ENCODE data around the gene SPATS2. TPM values are rescaled to one million over a fixed set of nuclear protein-coding genes. Genes with fewer than 3 reads are reported as not detected.

SPATS2 gene
- total and polyA plus RNA-seq, 2 experiments from 2014 or later, result 31.0 to 43.1 TPM

GRCh38 chr12:49537752-49538509 lies 170.7 kb downstream of the SPATS2 start:
- no peaks in the 10 kb centered on the region for H3K9me3 ChIP-seq (ENCODE audit: low read depth)
- TF ChIP-seq CTCF (IDR thresholded peaks at IDR 0.05; ENCODE audit: low read depth, low read length), result no peak
- H3K4me3 ChIP-seq, result peak overlapping the region; percentile 36
- H3K4me1 ChIP-seq (ENCODE audit: low read depth), result peaks cover 4% of the 10 kb centered on the region
- H3K36me3 ChIP-seq, result no peaks in the 10 kb centered on the region
- H3K27me3 ChIP-seq, result peaks cover 87% of the 10 kb centered on the region
- peak in 1 of 2 donors; percentile 53 for DNase-seq (ENCODE audit: low read depth in 1 of 2, low spot score in 1 of 2)
- no peak overlapping the region for H3K27ac ChIP-seq

- peak; percentile 76 to 78 for DNase-seq (ENCODE audit: low read depth in 1 of 2, low spot score in 1 of 2)
- Histone ChIP-seq H3K27ac (no peak within 1 kb of the TSS), H3K4me1 (ENCODE audit: low read depth) (peaks cover 4% of the 10 kb centered on the region), H3K36me3 (no peaks in the 10 kb centered on the region), H3K27me3 (peaks cover 95% of the 10 kb centered on the region), H3K9me3 (ENCODE audit: low read depth) (no peaks in the 10 kb centered on the region), H3K4me3 (peak within 1 kb of the TSS; percentile 36)
- TF ChIP-seq CTCF (IDR thresholded peaks at IDR 0.05; ENCODE audit: low read depth, low read length), result no peak
Observed at GRCh38 chr12:49538510-49539403, 171.5 kb downstream of the SPATS2 start, which contains the start of gene KCNH3. Gene KCNH3 (plus strand): TSS chr12:49539030. CDS start chr12:49539417, 387 bp downstream.

GRCh38 chr12:49539406-49540228 lies 172.4 kb downstream of the SPATS2 start:
- Histone ChIP-seq H3K27me3 (peaks cover 100% of the 10 kb centered on the region), H3K4me3 (no peak overlapping the region), H3K9me3 (ENCODE audit: low read depth) (no peaks in the 10 kb centered on the region), H3K27ac (no peak overlapping the region), H3K4me1 (ENCODE audit: low read depth) (peaks cover 4% of the 10 kb centered on the region), H3K36me3 (no peaks in the 10 kb centered on the region)
- DNase-seq (ENCODE audit: low read depth in 1 of 2, low spot score in 1 of 2), result no peak
- TF ChIP-seq CTCF (IDR thresholded peaks at IDR 0.05; ENCODE audit: low read depth, low read length), result no peak

GRCh38 chr12:49540229-49541139 lies 173.2 kb downstream of the SPATS2 start:
- H3K9me3 ChIP-seq (ENCODE audit: low read depth), result no peaks in the 10 kb centered on the region

More at GRCh38 chr12:49540229-49541139, 173.2 kb downstream of the SPATS2 start:
- no peak for TF ChIP-seq CTCF (IDR thresholded peaks at IDR 0.05; ENCODE audit: low read depth, low read length)
- peaks cover 99% of the 10 kb centered on the region for H3K27me3 ChIP-seq
- no peak overlapping the region for H3K4me3 ChIP-seq
- H3K27ac ChIP-seq, result no peak overlapping the region
- no peaks in the 10 kb centered on the region for H3K36me3 ChIP-seq
- peak in 1 of 2 donors; percentile 1 for DNase-seq (ENCODE audit: low read depth in 1 of 2, low spot score in 1 of 2)
- peaks cover 4% of the 10 kb centered on the region for H3K4me1 ChIP-seq (ENCODE audit: low read depth)
